CD4-positive, CD25-positive, alpha-beta regulatory T cell (primary cell): ENCODE results near the gene PIK3CB. TPM values are rescaled to one million over a fixed set of nuclear protein-coding genes. Genes with fewer than 3 reads are reported as not detected.
A peak's percentile ranks its signal among the peaks of the same experiment; 100 is the strongest.
"Not testable (repeated sequence)": the region's sequence is repeated elsewhere in the genome, so short reads cannot be mapped to it uniquely, and the experiment has no call there.

Source experiments
- ATAC-seq, 2 donors: fragments of 150-1000 bp; cut with Tn5 transposase; one replicate each; pipeline ENCODE4 v1.10.0; 2021; ENCODE audit warnings: low read depth in 2 of 2, moderate number of reproducible peaks in 2 of 2, moderate library complexity in 1 of 2
- DNase-seq, 3 donors: peaks; one replicate each; pipeline versions ENCODE4 v3.0.0 to v3.0.0-alpha.2; 2012 to 2022; ENCODE audit warnings: mixed read lengths in 1 of 3
- H3K27ac ChIP-seq: one replicate; pipeline ENCODE4 v1.7.0; 2013; ENCODE audit warnings: mild to moderate bottlenecking, low read length; ENCODE audit not compliant: insufficient read depth, poor library complexity, severe bottlenecking
- H3K27me3 ChIP-seq: one replicate; pipeline ENCODE4 v1.7.0; 2013; ENCODE audit warnings: low read length; ENCODE audit not compliant: control insufficient read depth, insufficient read depth
- H3K36me3 ChIP-seq: one replicate; pipeline ENCODE4 v1.7.0; 2013; ENCODE audit warnings: mild to moderate bottlenecking, low read length, moderate library complexity; ENCODE audit not compliant: control insufficient read depth, insufficient read depth
- H3K4me1 ChIP-seq: 2 replicates; pipeline ENCODE4 v1.7.0; 2013; ENCODE audit warnings: mild to moderate bottlenecking, low read length; ENCODE audit not compliant: insufficient read depth, control insufficient read depth, poor library complexity, severe bottlenecking
- H3K4me3 ChIP-seq: one replicate; pipeline ENCODE4 v1.7.0; 2013; ENCODE audit warnings: low read depth, mild to moderate bottlenecking, low read length, moderate library complexity
- H3K9me3 ChIP-seq, 2 experiments: 1 replicate in 1 of 2; 2 replicates in 1 of 2; pipeline ENCODE4 v1.7.0; 2013; ENCODE audit warnings: low read length in 2 of 2, mild to moderate bottlenecking in 1 of 2, moderate library complexity in 1 of 2; ENCODE audit not compliant: control insufficient read depth in 2 of 2
- H3K27ac Mint-ChIP-seq, 3 donors: one replicate each; pipeline ENCODE4 v1.8.0; 2020 to 2022; ENCODE audit warnings: mild to moderate bottlenecking in 3 of 3, mixed read lengths in 3 of 3, moderate library complexity in 2 of 3
- H3K27me3 Mint-ChIP-seq: one replicate; pipeline ENCODE4 v1.8.0; 2022; ENCODE audit warnings: mild to moderate bottlenecking, mixed read lengths
- H3K36me3 Mint-ChIP-seq: one replicate; pipeline ENCODE4 v1.8.0; 2020; ENCODE audit warnings: mixed read lengths
- H3K4me1 Mint-ChIP-seq, 4 donors: one replicate each; pipeline ENCODE4 v1.8.0; 2020 to 2022; ENCODE audit warnings: mixed read lengths in 4 of 4, mild to moderate bottlenecking in 1 of 4
- H3K4me3 Mint-ChIP-seq, 4 donors: one replicate each; pipeline ENCODE4 v1.8.0; 2020 to 2022; ENCODE audit warnings: mild to moderate bottlenecking in 4 of 4, mixed read lengths in 4 of 4, moderate library complexity in 3 of 4
- H3K9me3 Mint-ChIP-seq, 7 donors: one replicate each; pipeline ENCODE4 v1.8.0; 2020 to 2022; ENCODE audit warnings: mixed read lengths in 7 of 7, mild to moderate bottlenecking in 3 of 7, moderate library complexity in 2 of 7
- polyA plus RNA-seq, 4 donors: library from polyadenylated mRNA; unstranded; fragments of 300-500 nt; fragmentation: Illumina TruSeq; gene quantifications; one replicate each; pipeline ENCODE4 v1.2.3, GENCODE V29; 2021
- total RNA-seq: library from RNA; stranded (reverse); gene quantifications from one replicate; pipeline ENCODE4 v1.2.3, GENCODE V29; 2022

PIK3CB gene
- total and polyA plus RNA-seq, 5 donors from 2014 or later = 10.3 to 29.2 (median 13.3) TPM

GRCh38 chr3:138624518-138624917 is 210.2 kb downstream of the PIK3CB start:
- Histone ChIP-seq H3K27me3 (no peaks in the 10 kb centered on the region), H3K4me1 (no peaks in the 10 kb centered on the region), H3K4me3 (no peak overlapping the region), H3K9me3 (no peaks in the 10 kb centered on the region), H3K27ac (no peak overlapping the region), H3K36me3 (no peaks in the 10 kb centered on the region)
- peaks cover 12% of the 10 kb centered on the region for H3K36me3 Mint-ChIP-seq
- H3K4me3 Mint-ChIP-seq = no peak overlapping the region
- no peak overlapping the region for H3K27ac Mint-ChIP-seq
- no peak for DNase-seq
- no peaks in the 10 kb centered on the region for H3K4me1 Mint-ChIP-seq
- peaks cover 5% of the 10 kb centered on the region for H3K27me3 Mint-ChIP-seq
- no peak for ATAC-seq
- no peaks in the 10 kb centered on the region for H3K9me3 Mint-ChIP-seq

GRCh38 chr3:138620431-138620830 is 214.3 kb downstream of the PIK3CB start:
- H3K27ac Mint-ChIP-seq = no peak overlapping the region
- H3K36me3 Mint-ChIP-seq = peaks cover 7% of the 10 kb centered on the region
- Histone ChIP-seq H3K4me1 (no peaks in the 10 kb centered on the region), H3K9me3 (no peaks in the 10 kb centered on the region), H3K4me3 (no peak overlapping the region), H3K27me3 (no peaks in the 10 kb centered on the region), H3K36me3 (no peaks in the 10 kb centered on the region), H3K27ac (no peak overlapping the region)
- H3K9me3 Mint-ChIP-seq = no peaks in the 10 kb centered on the region
- no peak overlapping the region for H3K4me3 Mint-ChIP-seq
- ATAC-seq (no peak), DNase-seq (no peak)
- H3K27me3 Mint-ChIP-seq = peaks cover 5% of the 10 kb centered on the region
- H3K4me1 Mint-ChIP-seq = peaks cover 0 to 4% (median 2%) of the 10 kb centered on the region in 4 donors

- Mint-ChIP-seq H3K4me1 (peaks cover 0 to 6% (median 3%) of the 10 kb centered on the region in 4 donors), H3K4me3 (no peak overlapping the region), H3K27ac (no peak overlapping the region), H3K27me3 (peaks cover 4% of the 10 kb centered on the region), H3K9me3 (peaks cover 0 to 1% (median 0%) of the 10 kb centered on the region in 7 donors), H3K36me3 (no peaks in the 10 kb centered on the region)
- Histone ChIP-seq H3K36me3 (no peaks in the 10 kb centered on the region), H3K9me3 (no peaks in the 10 kb centered on the region), H3K27ac (no peak overlapping the region), H3K4me1 (no peaks in the 10 kb centered on the region), H3K27me3 (no peaks in the 10 kb centered on the region), H3K4me3 (no peak overlapping the region)
- ATAC-seq (no peak), DNase-seq (no peak)
Measured at GRCh38 chr3:138615462-138615861, 219.3 kb downstream of the PIK3CB start.

DNA sequence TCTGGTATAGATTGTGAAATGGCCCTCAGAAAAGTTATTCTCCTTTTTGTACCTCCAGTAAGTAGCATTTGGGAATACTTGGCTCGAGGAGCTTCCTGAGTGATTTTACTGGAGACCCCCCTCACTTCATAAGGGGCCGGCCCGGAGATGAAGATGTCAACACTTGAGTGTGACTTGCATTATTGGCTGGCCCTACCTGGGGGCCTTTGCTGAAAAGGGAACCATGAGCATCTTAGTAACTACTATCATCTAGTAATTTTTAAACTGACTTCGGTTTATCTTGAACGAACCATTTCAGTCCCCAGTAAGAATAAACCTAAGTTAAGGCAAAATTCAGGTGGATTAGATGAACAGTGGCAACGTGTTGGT is 224.8 kb downstream of the PIK3CB start:
- peak overlapping the region; percentile 86 to 96 (median 92) for H3K4me3 Mint-ChIP-seq
- H3K9me3 ChIP-seq = no peaks in the 10 kb centered on the region
- H3K9me3 Mint-ChIP-seq = peaks cover 0 to 3% (median 0%) of the 10 kb centered on the region in 7 donors
- no peaks in the 10 kb centered on the region for H3K36me3 Mint-ChIP-seq
- no peaks in the 10 kb centered on the region for H3K36me3 ChIP-seq
- ATAC-seq (no peak), DNase-seq (no peak)
- peak overlapping the region; percentile 88 for H3K4me3 ChIP-seq
- H3K27me3 Mint-ChIP-seq = peaks cover 9% of the 10 kb centered on the region
- H3K4me1 ChIP-seq = peaks cover 14% of the 10 kb centered on the region
- peaks cover 6 to 16% (median 11%) of the 10 kb centered on the region in 4 donors for H3K4me1 Mint-ChIP-seq
- no peak overlapping the region for H3K27ac ChIP-seq
- H3K27ac Mint-ChIP-seq = peak overlapping the region; percentile 94 to 100 (median 96)
- H3K27me3 ChIP-seq = no peaks in the 10 kb centered on the region

- Mint-ChIP-seq H3K4me3 (peak within 1 kb of the TSS; percentile 86 to 96 (median 92)), H3K36me3 (no peaks in the 10 kb centered on the region), H3K9me3 (peaks cover 0 to 9% (median 0%) of the 10 kb centered on the region in 7 donors), H3K27me3 (peaks cover 6% of the 10 kb centered on the region), H3K4me1 (peaks cover 6 to 16% (median 11%) of the 10 kb centered on the region in 4 donors), H3K27ac (peak within 1 kb of the TSS; percentile 94 to 100 (median 96))
- Histone ChIP-seq H3K4me3 (peak within 1 kb of the TSS; percentile 88), H3K27me3 (no peaks in the 10 kb centered on the region), H3K9me3 (no peaks in the 10 kb centered on the region), H3K4me1 (peaks cover 14% of the 10 kb centered on the region), H3K27ac (peak within 1 kb of the TSS; percentile 70), H3K36me3 (no peaks in the 10 kb centered on the region)
- DNase-seq = peak; percentile 50 to 78 (median 75)
- peak; percentile 74 to 78 for ATAC-seq
Measured at GRCh38 chr3:138608322-138609135, 226.2 kb downstream of the PIK3CB start, which contains the start of gene FAIM. Gene FAIM (plus strand): TSS chr3:138608771. CDS start chr3:138619727, 10,956 bp downstream.

GRCh38 chr3:138604106-138604595 is 230.6 kb downstream of the PIK3CB start:
- not testable (repeated sequence) for H3K36me3 Mint-ChIP-seq, H3K36me3 ChIP-seq, H3K27ac ChIP-seq, H3K4me1 Mint-ChIP-seq, ATAC-seq, H3K4me3 ChIP-seq, H3K4me1 ChIP-seq, H3K9me3 Mint-ChIP-seq, H3K9me3 ChIP-seq, H3K27me3 Mint-ChIP-seq, H3K27me3 ChIP-seq, DNase-seq, H3K27ac Mint-ChIP-seq
- H3K4me3 Mint-ChIP-seq = peak overlapping the region in 2 of 4 donors; percentile 17 to 44
